BLaER1 (cell line): Measurements from ENCODE around the gene PDSS2.

Experiments
- H3K27ac ChIP-seq: shearing (Covaris generic); formaldehyde crosslinking; 2 replicates; pipeline ENCODE4 v1.8.1; 2022
- H3K27me3 ChIP-seq: shearing (Covaris generic); formaldehyde crosslinking; 2 replicates; pipeline ENCODE4 v1.8.1; 2022
- H3K36me3 ChIP-seq: shearing (Covaris generic); formaldehyde crosslinking; 2 replicates; pipeline ENCODE4 v1.8.1; 2022
- H3K4me1 ChIP-seq: shearing (Covaris generic); formaldehyde crosslinking; 2 replicates; pipeline ENCODE4 v1.8.1; 2022
- H3K4me2 ChIP-seq: shearing (Covaris generic); formaldehyde crosslinking; 2 replicates; pipeline ENCODE4 v1.8.1; 2022
- H3K4me3 ChIP-seq: shearing (Covaris generic); formaldehyde crosslinking; 2 replicates; pipeline ENCODE4 v1.8.1; 2022
- H3K9ac ChIP-seq: shearing (Covaris generic); formaldehyde crosslinking; 2 replicates; pipeline ENCODE4 v1.8.1; 2022
- H3K9me3 ChIP-seq: shearing (Covaris generic); formaldehyde crosslinking; 2 replicates; pipeline ENCODE4 v1.8.1; 2022
- H4K20me1 ChIP-seq: shearing (Covaris generic); formaldehyde crosslinking; 2 replicates; pipeline ENCODE4 v1.8.1; 2022
- Cebpa-rat ChIP-seq: shearing (Covaris generic); IDR thresholded peaks from 2 replicates; pipeline ENCODE4 v1.8.1; 2022

The PDSS2 gene

DNA sequence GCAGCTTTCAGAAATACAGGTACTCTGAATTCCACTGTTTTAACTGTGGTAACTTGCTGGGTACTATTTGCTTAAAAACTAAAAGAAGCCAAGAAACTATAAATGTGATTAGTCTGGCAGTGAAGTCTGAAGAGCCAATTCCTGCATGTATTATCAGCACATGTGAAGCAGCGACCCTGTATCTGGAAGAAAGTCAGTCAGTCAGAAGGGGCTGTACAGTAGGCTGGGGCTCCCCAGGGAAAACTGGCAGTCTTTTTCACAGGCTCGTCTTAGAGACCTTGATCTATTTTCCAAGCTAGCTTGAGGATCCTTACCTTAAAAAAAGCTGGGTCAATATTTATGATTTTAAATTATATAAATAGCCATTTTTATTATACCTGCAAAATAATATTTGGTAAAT, 104.9 kb downstream of the PDSS2 start:
- H4K20me1 ChIP-seq: no peaks in the 10 kb centered on the region
- TF ChIP-seq Cebpa-rat: no peak
- H3K27me3 ChIP-seq: no peaks in the 10 kb centered on the region
- H3K9ac ChIP-seq: no peak overlapping the region
- no peak overlapping the region for H3K4me2 ChIP-seq
- no peaks in the 10 kb centered on the region for H3K36me3 ChIP-seq
- no peak overlapping the region for H3K4me3 ChIP-seq
- H3K4me1 ChIP-seq: no peaks in the 10 kb centered on the region
- no peaks in the 10 kb centered on the region for H3K9me3 ChIP-seq
- no peak overlapping the region for H3K27ac ChIP-seq

DNA sequence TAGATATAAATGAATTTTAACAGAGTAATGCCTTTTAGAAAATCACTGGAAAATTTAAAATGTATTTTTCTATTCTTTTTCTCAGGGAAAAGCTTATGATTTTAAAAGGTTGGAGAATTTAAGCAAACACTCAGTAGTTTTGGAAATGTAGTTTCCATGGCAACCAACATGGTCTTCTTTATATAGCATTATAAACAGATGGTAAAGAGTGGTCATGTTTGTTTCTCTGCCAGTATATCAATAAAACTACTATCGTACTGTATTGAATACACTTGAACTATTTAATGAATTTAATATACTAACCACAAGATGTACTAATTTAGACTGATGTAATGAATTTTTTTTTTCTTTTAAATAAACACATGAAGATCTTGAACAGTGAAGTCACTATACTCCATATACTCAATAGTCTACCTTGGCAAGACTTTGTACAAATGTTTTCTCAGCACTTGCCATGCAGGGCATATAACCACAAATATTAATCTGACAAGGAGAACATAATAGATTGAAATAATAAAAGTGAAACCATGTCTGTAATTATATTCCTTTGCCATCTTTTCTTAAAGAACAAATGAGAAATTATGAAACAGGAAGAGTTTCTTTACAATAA, 105.5 kb downstream of the PDSS2 start:
- Histone ChIP-seq H3K4me3 (no peak overlapping the region), H4K20me1 (no peaks in the 10 kb centered on the region), H3K4me2 (no peak overlapping the region), H3K9me3 (no peaks in the 10 kb centered on the region), H3K27me3 (no peaks in the 10 kb centered on the region), H3K36me3 (no peaks in the 10 kb centered on the region), H3K9ac (no peak overlapping the region), H3K4me1 (no peaks in the 10 kb centered on the region), H3K27ac (no peak overlapping the region)
- TF ChIP-seq Cebpa-rat: no peak

DNA sequence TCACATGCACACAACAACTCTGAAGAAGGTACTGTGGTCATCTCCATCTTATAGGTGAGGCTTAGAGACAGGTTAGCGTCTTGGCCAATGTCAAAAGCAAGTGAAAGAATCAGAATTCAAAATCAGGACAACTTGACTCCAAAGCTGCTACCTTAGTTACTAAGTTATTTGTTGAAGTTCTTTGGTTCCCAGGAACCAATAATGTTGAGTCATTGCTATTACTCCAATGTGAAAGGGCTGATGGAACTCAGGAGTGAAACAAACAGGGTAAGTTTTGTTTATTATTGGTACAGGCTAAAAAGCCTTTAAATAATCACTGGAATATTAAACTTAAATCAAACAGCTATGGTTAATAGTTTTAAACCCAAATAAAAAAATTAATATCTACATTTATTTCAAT, 111.1 kb downstream of the PDSS2 start:
- H3K27me3 ChIP-seq: no peaks in the 10 kb centered on the region
- no peaks in the 10 kb centered on the region for H3K9me3 ChIP-seq
- peaks cover 19% of the 10 kb centered on the region for H3K4me1 ChIP-seq
- H3K27ac ChIP-seq: no peak overlapping the region
- H3K4me3 ChIP-seq: no peak overlapping the region
- no peak overlapping the region for H3K9ac ChIP-seq
- no peak overlapping the region for H3K4me2 ChIP-seq
- no peaks in the 10 kb centered on the region for H4K20me1 ChIP-seq
- TF ChIP-seq Cebpa-rat: no peak
- no peaks in the 10 kb centered on the region for H3K36me3 ChIP-seq

- H3K27ac ChIP-seq: peak overlapping the region; percentile 35; the same call in 1 of the 2 replicates
- H4K20me1 ChIP-seq: no peaks in the 10 kb centered on the region
- no peaks in the 10 kb centered on the region for H3K27me3 ChIP-seq
- no peak overlapping the region for H3K4me3 ChIP-seq
- H3K36me3 ChIP-seq: no peaks in the 10 kb centered on the region
- H3K4me1 ChIP-seq: peaks cover 19% of the 10 kb centered on the region
- peak overlapping the region; percentile 52 for H3K4me2 ChIP-seq
- TF ChIP-seq Cebpa-rat: no peak
- H3K9ac ChIP-seq: no peak overlapping the region
- H3K9me3 ChIP-seq: no peaks in the 10 kb centered on the region
These were observed 114.0 kb downstream of the PDSS2 start for GRCh38 chr6:107345393-107345792.

DNA sequence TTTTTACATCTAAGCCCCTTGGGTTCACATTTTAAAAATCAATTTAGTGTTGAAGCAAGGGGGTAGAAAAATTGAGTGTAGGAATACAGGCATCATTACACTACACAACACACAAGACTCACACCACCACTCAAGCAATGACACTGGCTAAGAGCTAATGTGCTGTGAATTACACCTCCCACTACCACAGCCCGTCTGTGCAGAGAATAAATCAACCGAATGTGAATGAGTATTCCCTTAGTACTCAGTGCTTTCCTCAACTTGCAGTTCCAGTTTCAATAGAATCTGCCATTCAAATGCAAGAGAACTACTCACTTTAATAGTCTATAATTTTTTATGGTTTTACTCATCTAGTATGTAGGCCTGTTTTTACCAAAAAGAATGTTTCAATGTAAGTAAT, 114.4 kb downstream of the PDSS2 start:
- H3K36me3 ChIP-seq: no peaks in the 10 kb centered on the region
- peak overlapping the region; percentile 52 for H3K4me2 ChIP-seq
- peak overlapping the region; percentile 24; the same call in 1 of the 2 replicates for H3K27ac ChIP-seq
- no peak for TF ChIP-seq Cebpa-rat
- H3K9me3 ChIP-seq: no peaks in the 10 kb centered on the region
- peaks cover 19% of the 10 kb centered on the region for H3K4me1 ChIP-seq
- no peaks in the 10 kb centered on the region for H4K20me1 ChIP-seq
- no peak overlapping the region for H3K9ac ChIP-seq
- no peaks in the 10 kb centered on the region for H3K27me3 ChIP-seq
- no peak overlapping the region for H3K4me3 ChIP-seq

DNA sequence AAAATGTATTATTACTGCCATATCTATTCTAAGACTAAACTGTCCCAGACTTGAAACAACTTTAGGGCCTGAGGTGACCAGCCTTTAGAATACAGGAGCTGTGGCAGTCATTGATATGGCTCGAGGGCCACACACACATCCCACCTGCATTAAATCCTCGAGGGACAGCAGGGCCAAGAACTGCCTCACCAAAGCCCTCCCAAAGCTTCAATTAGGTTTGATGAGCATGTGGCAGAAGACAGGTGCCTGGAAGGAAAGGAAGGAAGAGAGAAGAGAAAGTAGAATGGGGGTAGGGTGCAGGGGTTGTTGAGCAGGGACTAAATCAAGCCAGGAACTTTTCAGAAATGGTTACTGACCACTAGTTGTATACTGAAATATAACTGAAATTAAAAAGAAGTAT, 115.0 kb downstream of the PDSS2 start:
- no peak overlapping the region for H3K4me3 ChIP-seq
- no peak overlapping the region; the same call in 1 of the 2 replicates for H3K27ac ChIP-seq

DNA sequence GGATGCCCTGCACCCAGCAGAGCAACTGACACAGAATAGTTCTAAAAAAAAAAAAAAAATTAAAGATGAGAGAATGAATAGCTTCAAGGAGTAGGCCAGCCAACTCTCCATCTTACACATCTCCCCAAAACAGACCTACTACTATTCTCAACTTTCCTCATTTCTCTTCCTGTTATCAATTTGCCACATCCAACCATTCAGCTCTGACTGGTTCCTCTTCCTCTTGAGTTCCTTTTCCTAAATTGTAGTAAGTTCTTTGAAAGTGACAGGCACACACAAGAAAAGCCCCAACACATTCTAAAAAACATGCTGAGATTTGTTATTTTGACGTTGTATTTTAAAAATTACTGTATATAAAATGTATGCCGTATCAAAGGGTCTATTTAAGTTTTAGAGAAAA, 117.2 kb downstream of the PDSS2 start:
- TF ChIP-seq Cebpa-rat: no peak
- Histone ChIP-seq H3K9ac (no peak overlapping the region), H3K36me3 (no peaks in the 10 kb centered on the region), H3K4me3 (no peak overlapping the region), H3K4me1 (peaks cover 19% of the 10 kb centered on the region), H3K27me3 (no peaks in the 10 kb centered on the region), H3K27ac (no peak overlapping the region), H4K20me1 (no peaks in the 10 kb centered on the region), H3K9me3 (no peaks in the 10 kb centered on the region), H3K4me2 (no peak overlapping the region)

More for the DNA sequence above, 115.0 kb downstream of the PDSS2 start:
- H3K4me2 ChIP-seq: peak overlapping the region; percentile 52
- no peak for TF ChIP-seq Cebpa-rat
- H3K9me3 ChIP-seq: no peaks in the 10 kb centered on the region
- H3K36me3 ChIP-seq: no peaks in the 10 kb centered on the region
- H3K27me3 ChIP-seq: no peaks in the 10 kb centered on the region
- H3K9ac ChIP-seq: no peak overlapping the region
- H4K20me1 ChIP-seq: no peaks in the 10 kb centered on the region
- H3K4me1 ChIP-seq: peaks cover 19% of the 10 kb centered on the region

DNA sequence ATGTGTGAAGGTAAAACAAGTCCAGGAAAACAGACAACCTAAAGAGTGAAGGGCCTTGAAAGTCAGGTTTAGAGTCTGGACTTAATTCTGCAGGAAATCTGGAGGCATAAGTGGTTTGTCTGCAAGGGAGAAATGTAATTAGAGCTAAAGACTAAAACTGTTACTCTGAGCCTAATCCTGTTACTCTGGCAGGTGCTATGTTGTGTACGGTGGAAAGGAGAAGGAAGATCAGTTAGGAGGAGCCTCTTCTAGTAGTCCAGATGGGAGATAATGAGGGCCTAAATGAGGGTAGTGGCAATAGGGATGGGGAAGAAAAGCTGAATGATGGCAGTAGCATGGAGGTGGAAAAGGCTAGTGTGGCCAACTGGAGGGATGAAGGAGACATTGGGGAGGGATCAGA, 118.5 kb downstream of the PDSS2 start:
- TF ChIP-seq Cebpa-rat: no peak
- no peaks in the 10 kb centered on the region for H3K27me3 ChIP-seq
- peaks cover 18% of the 10 kb centered on the region for H3K4me1 ChIP-seq
- H4K20me1 ChIP-seq: no peaks in the 10 kb centered on the region
- no peak overlapping the region for H3K4me2 ChIP-seq
- H3K36me3 ChIP-seq: no peaks in the 10 kb centered on the region
- H3K4me3 ChIP-seq: no peak overlapping the region
- no peaks in the 10 kb centered on the region for H3K9me3 ChIP-seq
- H3K27ac ChIP-seq: no peak overlapping the region
- H3K9ac ChIP-seq: no peak overlapping the region

GRCh38 chr6:107337191-107337741, 122.1 kb downstream of the PDSS2 start:
- H3K9ac ChIP-seq: no peak overlapping the region
- H3K4me1 ChIP-seq: no peaks in the 10 kb centered on the region
- no peak overlapping the region for H3K4me3 ChIP-seq
- TF ChIP-seq Cebpa-rat: no peak
- no peaks in the 10 kb centered on the region; the same call in 1 of the 2 replicates for H3K36me3 ChIP-seq
- no peak overlapping the region for H3K27ac ChIP-seq
- no peaks in the 10 kb centered on the region for H3K9me3 ChIP-seq
- H4K20me1 ChIP-seq: no peaks in the 10 kb centered on the region
- H3K27me3 ChIP-seq: no peaks in the 10 kb centered on the region
- H3K4me2 ChIP-seq: no peak overlapping the region

GRCh38 chr6:107334026-107334425, 125.3 kb downstream of the PDSS2 start:
- Histone ChIP-seq H3K36me3 (no peaks in the 10 kb centered on the region; the same call in 1 of the 2 replicates), H3K4me2 (no peak overlapping the region), H4K20me1 (no peaks in the 10 kb centered on the region), H3K9ac (no peak overlapping the region), H3K27ac (no peak overlapping the region), H3K4me1 (no peaks in the 10 kb centered on the region), H3K27me3 (no peaks in the 10 kb centered on the region), H3K4me3 (no peak overlapping the region), H3K9me3 (no peaks in the 10 kb centered on the region)
- TF ChIP-seq Cebpa-rat: no peak

DNA sequence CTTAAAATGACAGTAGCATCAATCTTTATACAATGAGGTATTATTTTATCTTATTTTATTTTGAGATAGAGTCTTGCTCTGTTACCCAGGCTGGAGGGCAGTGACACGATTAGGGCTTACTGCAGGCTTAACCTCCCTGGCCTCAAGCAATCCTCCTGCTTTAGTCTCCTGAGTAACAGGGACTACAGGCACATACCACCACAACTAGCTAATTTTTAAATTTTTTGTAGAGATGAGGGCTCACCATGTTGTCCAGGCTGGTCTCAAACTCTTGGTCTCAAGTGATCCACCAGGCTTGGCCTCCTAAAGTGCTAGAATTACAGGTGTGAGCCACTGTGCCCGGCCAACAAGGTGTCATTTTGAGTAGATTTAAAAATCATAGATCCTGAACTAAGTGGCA, 125.9 kb downstream of the PDSS2 start:
- Histone ChIP-seq H3K36me3 (no peaks in the 10 kb centered on the region; the same call in 1 of the 2 replicates), H3K27me3 (no peaks in the 10 kb centered on the region), H3K9me3 (no peaks in the 10 kb centered on the region), H3K4me1 (no peaks in the 10 kb centered on the region), H3K9ac (no peak overlapping the region), H3K4me3 (no peak overlapping the region), H3K4me2 (no peak overlapping the region), H3K27ac (no peak overlapping the region), H4K20me1 (no peaks in the 10 kb centered on the region)
- TF ChIP-seq Cebpa-rat: no peak
